Ureter (tissue), 1 donor: Measurements from ENCODE around the gene STIP1. TPM values are rescaled to one million over a fixed set of nuclear protein-coding genes. Genes with fewer than 3 reads are reported as not detected.

Experiments used
- DNase-seq: peaks from one replicate; pipeline ENCODE4 v3.0.0-alpha.2; 2020; ENCODE audit warnings: low spot score
- total RNA-seq: library from RNA; stranded (reverse); gene quantifications from one replicate; pipeline ENCODE4 v1.2.4, GENCODE V29; 2023
- donor health status: DM: yes; HTN: yes; CAD: no.

Gene STIP1
- total RNA-seq, 1 donor from 2014 or later: 119 TPM

DNA sequence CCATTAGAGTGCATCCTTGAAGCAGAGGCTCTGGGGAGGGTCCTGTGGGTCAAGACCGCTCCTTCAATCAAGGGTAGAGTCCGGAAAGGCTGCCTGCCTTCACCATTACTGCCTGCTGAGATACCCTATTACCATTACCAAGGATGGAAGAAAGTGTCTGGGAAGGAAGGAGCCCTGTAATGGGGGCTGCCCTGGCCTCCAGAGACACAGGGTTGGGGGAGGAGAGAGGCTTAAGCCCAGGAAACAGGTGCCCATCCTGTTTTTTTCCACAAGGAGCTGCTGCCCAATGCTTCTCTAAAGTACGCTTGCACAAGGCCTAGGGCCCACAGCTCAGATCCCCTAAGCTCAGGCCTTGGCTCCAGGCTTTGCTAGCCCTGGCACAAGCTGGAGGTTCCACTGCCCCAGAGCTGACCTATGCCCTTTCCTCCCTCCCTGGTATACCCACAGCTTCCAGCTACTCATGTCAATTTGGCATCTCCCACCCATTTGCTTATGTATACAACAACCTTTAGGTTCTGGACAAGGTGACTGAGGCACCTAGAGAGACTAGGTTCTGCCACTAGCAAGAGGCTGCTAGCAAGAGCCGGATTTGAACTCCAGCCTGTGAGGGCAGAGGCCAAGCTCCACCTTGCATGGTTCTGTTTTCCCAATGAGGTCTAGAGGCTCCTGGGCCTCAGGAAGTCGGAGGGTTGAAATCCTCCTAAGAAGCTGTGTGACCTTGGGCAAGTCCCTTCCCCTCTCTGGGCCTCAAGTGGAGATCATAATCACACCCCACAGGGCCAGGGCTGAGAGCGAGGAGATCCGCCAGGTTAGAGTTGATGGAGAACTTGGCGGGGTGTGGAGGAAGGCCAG, 63.8 kb downstream of the STIP1 start:
- no peak for DNase-seq

DNA sequence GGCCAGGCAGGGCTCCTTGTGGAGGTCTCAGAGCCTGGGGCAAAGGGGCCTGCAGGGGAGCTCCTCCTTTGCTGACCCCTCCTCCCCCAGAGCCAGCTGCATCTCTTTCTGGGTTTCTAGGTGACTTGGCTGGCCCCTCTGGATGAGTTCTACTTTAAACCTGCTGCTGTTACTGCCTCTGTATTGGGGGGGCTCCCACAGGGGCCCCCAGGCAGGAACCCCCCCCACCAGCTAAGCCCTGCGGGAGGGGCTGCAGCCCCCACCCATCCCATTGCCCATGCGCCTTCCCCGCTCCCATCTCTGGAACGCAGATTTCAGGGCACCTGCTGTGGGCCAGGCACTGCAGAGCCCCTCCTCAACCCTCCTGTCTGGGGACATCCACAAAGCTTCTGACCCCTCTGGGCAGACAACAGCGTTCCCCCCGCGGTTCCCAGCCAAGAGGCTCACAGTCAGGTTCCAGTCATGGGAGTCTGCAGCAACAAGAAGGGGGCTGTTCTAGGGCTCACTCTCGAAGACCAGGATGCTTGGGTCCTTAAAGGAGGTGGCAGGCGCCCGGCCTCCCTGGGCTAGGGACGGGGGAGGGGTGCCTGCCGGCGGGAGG, 64.5 kb downstream of the STIP1 start:
- no peak for DNase-seq

DNA sequence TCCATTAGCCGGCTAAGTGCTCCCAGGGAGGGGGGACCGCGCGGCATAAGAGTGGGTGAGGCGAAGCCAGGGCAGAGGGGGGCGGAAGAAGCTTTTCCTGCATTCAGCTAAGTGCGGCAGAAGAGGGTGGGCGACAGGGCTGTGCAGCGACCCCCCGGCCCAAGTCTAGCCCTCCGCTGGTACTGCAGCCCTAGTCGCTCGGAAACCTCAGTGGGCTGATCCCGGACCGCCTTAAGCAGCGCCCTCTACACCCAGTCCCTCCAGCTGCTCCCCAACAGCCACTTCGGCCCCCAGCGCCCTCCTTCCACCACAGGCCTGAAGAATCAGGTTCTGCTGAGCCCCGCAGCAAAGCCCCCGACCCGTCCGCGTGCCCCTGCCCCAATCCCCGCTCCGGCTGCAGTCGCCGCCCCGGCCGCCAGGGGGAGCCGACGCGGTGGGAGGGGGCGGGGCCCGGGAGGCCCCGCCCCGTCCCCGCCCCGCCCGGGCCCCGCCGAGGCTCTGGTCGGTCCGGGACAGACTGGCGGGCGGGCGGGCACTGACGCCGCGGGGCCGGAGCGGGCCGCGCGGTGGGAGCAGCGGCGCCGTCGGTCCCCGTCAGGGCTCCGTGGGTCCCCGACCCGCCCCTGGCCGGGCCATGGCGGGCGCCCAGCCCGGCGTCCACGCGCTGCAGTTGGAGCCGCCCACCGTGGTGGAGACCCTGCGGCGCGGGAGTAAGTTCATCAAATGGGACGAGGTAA, 65.2 kb downstream of the STIP1 start, which contains the start of gene PLCB3:
Gene PLCB3 (plus strand): TSS at position 515 of the 737 bp plus-strand sequence. CDS start 120 bp downstream, at position 635.
- DNase-seq: no peak

DNA sequence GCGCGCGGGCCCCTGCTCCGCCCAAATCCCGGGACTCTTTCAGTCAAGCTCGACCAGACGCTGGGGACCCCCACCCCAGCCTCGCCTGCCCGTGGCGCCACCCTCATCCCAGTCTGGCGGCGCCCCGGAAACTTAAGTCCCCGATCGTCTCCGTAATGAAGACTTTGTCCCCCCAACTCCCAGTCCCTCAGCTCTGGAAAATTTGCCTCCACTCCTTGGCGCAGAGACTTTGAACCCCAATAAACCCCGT, 65.7 kb downstream of the STIP1 start:
- no peak for DNase-seq

DNA sequence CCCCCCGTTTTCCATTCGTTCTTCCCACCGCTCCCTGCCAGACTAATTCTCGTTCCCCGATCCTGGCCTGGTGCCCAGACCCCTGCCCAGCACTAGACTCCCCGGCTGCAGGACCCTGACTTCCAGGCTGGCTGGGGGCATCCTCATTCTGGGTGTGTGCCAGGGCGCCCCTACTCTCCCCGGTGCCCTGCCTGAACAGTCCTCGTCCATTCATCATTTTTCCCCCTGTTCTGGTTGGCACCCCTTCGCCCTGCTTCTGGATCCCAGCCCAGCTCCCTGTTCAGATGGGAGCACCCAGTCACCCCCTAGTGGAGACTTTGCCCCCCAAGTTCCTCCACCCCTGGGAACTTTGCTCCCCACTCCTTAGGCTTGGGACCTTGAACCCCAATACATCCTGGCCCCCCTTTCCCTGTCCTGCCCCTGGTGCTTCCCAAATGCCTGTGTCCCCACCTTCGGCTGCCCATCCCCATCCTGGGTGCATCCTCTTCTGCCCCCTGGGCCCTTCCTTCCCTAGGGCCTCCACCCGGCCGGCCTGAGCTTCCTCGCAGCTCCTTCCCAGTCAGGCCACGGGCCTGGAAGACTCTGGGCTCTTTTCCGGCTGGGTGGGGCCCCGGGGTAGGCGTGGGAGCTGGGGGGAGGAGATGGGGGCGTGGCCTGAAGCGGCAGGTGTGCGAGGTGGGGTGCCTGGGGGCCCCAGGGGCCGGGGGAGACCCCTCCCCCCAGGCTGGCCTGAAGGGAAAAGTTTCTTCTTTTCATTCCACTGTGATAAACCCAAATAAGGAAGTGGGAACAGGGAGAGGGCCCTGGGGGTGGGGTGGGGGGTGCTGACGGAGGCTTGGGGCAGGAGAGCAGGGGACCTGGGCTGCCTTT, 66.3 kb downstream of the STIP1 start:
- DNase-seq: no peak

DNA sequence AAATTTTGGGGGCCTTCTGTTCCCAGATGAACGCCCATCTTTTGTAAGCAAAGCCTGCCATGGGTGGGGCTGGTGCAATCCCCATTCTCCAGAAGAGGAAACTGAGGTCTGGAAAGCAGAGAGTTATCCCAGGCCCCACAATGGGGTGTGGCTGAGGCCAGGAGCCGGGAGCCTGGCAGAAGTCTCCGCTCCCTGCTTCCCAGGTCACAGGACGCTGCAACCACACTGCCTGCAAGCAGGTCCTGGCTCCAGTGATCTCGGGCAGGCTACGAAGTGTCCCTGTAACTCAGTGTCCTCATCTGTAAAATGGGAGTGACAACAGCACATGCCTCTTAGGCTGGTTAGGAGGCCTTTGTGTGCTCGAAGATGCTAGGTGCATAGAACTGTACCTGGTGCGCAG, 67.1 kb downstream of the STIP1 start:
- DNase-seq: no peak

DNA sequence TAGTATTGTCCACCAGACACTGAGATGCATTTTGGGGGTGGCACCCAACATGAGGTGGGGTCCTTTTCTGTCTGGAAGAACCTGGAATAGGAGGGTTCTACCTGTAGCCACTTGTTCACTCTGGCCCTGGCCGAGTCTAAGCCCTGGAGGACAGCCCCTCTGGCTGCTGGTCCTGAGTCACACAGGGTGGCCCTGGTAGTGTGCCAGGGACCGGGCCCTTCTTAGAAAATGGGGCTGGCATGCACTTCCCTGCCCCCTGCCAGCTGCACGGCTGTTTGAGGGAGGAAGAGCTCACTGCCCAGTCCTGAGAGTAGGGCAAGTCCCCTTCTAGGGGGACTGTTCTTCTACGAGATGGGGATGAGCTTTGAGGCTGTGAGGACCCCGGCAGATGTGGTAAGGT, 67.5 kb downstream of the STIP1 start:
- DNase-seq: no peak

Other genes with a start within 250 kb of the STIP1 start
- gene NAA40, start 247.2 kb upstream of the STIP1 start, total RNA-seq: 26.4 TPM
- 291 TPM for gene COX8A, start 211.6 kb upstream of the STIP1 start, total RNA-seq
- gene OTUB1, start 199.7 kb upstream of the STIP1 start, total RNA-seq: 75.5 TPM
- gene FLRT1, start 150.2 kb upstream of the STIP1 start, total RNA-seq: 0.13 TPM
- gene MACROD1, start 20.1 kb upstream of the STIP1 start, total RNA-seq: 27.3 TPM
- 15.5 TPM for gene FERMT3, start 20.6 kb downstream of the STIP1 start, total RNA-seq
- gene TRPT1, start 40.0 kb downstream of the STIP1 start, total RNA-seq: 49.4 TPM
- 82.7 TPM for gene NUDT22, start 40.1 kb downstream of the STIP1 start, total RNA-seq
- gene DNAJC4, start 44.4 kb downstream of the STIP1 start, total RNA-seq: 44.1 TPM
- 51.6 TPM for gene VEGFB, start 48.4 kb downstream of the STIP1 start, total RNA-seq
- gene FKBP2, start 54.9 kb downstream of the STIP1 start, total RNA-seq: 55.7 TPM
- 136 TPM for gene PPP1R14B, start 60.8 kb downstream of the STIP1 start, total RNA-seq
- gene PLCB3, start 65.4 kb downstream of the STIP1 start, total RNA-seq: 33.5 TPM
- gene BAD, start 98.5 kb downstream of the STIP1 start, total RNA-seq: 43.0 TPM
- gene GPR137, start 99.7 kb downstream of the STIP1 start, total RNA-seq: 31.0 TPM
- gene KCNK4, start 105.1 kb downstream of the STIP1 start, total RNA-seq: not detected
- gene CATSPERZ, start 114.2 kb downstream of the STIP1 start, total RNA-seq: not detected
- gene ESRRA, start 119.4 kb downstream of the STIP1 start, total RNA-seq: 82.8 TPM
- 156 TPM for gene TRMT112, start 131.4 kb downstream of the STIP1 start, total RNA-seq
- 255 TPM for gene PRDX5, start 131.9 kb downstream of the STIP1 start, total RNA-seq
- 17.1 TPM for gene CCDC88B, start 154.0 kb downstream of the STIP1 start, total RNA-seq
- 31.3 TPM for gene RPS6KA4, start 173.0 kb downstream of the STIP1 start, total RNA-seq